Brain microvascular endothelial cell (primary cell): ENCODE results near the gene PIPOX.

Source experiments
- DNase-seq: peaks from one replicate; pipeline ENCODE4 v3.0.0-alpha.2; 2020
- H3K27ac ChIP-seq: fragments of 250-450 bp; sonication (Bioruptor Pico); 2 replicates; pipeline ENCODE4 v1.5.1; 2020; ENCODE audit warnings: mild to moderate bottlenecking, moderate library complexity
- H3K27me3 ChIP-seq: fragments of 250-450 bp; sonication (Bioruptor Pico); replicated peaks from 2 replicates; pipeline ENCODE4 v1.5.1; 2020; ENCODE audit warnings: mild to moderate bottlenecking
- H3K36me3 ChIP-seq: fragments of 250-450 bp; sonication (Bioruptor Pico); replicated peaks from 2 replicates; pipeline ENCODE4 v1.5.1; 2020; ENCODE audit warnings: mild to moderate bottlenecking
- H3K4me3 ChIP-seq: 2 replicates; pipeline ENCODE4 v1.5.1; 2011; ENCODE audit warnings: low read depth, mild to moderate bottlenecking, control low read depth, low read length, moderate library complexity
- CTCF ChIP-seq: IDR thresholded peaks from 2 replicates; pipeline ENCODE4 v1.5.1; 2011; ENCODE audit warnings: low read depth, mild to moderate bottlenecking, moderate library complexity, low read length, control low read depth, inconsistent platforms; ENCODE audit errors: missing control alignments
- in situ Hi-C: cut with HindIII; loops from 2 replicates; pipeline ENCODE4 v1.10.0; 2017; ENCODE audit warnings: low sequenced_read_pairs, low pct_ligation_motif_present

The PIPOX gene

DNA sequence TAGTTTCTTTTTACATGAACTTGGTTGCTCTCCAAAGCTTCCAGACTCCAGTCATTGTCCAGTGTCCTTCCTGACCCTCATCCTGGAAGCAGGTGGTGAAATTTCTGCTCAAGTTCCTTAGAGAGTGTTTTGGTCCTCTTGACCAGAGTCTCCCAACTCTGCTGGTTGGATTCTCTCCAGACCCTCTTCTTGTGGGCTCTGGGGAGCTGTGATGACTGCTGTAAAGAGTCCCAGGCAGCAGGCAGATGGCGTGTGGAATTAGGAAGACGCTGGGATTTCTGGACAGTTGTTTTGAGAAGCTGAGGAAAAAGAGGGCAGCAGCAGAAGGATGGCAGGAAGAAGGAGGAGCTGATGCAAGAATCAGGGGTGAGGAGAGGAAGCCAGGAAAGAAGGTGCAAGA, 35.5 kb upstream of the PIPOX start:
- no peak overlapping the region for H3K27ac ChIP-seq
- no peaks in the 10 kb centered on the region for H3K36me3 ChIP-seq
- no peak for DNase-seq
- TF ChIP-seq CTCF, result no peak
- in situ Hi-C loops, result no loop called here
- no peak overlapping the region for H3K4me3 ChIP-seq
- peaks cover 43% of the 10 kb centered on the region for H3K27me3 ChIP-seq

- in situ Hi-C loops, result no loop called here
- no peak for DNase-seq
- H3K27me3 ChIP-seq, result peaks cover 38% of the 10 kb centered on the region
These were observed 35.0 kb upstream of the PIPOX start for GRCh38 chr17:29007860-29008455.

DNA sequence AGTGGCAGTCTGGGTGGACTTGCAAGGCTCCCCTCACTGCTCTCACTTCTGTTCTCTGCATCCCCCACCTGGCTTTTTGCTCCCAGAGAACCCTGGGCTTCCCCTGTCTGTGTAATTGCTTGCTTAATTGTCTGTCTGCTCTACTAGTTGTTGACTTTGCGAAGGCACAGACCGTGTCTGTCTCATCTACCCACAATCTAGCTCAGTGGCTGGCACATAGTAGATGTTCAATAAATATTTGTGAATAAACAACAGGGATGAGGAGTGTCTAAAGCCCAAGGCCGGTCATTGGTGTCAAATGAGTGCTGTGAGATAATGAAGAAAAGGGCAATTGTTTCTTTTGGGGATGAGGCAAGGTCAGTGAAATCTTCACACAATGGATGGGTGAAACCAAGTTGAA, 34.4 kb upstream of the PIPOX start:
- Histone ChIP-seq H3K36me3 (no peaks in the 10 kb centered on the region), H3K27ac (no peak overlapping the region), H3K4me3 (no peak overlapping the region), H3K27me3 (peaks cover 31% of the 10 kb centered on the region)
- in situ Hi-C loops, result no loop called here
- no peak for TF ChIP-seq CTCF
- DNase-seq, result no peak

More at GRCh38 chr17:29007860-29008455, 35.0 kb upstream of the PIPOX start:
- no peak for TF ChIP-seq CTCF
- no peak overlapping the region for H3K4me3 ChIP-seq
- no peak overlapping the region for H3K27ac ChIP-seq
- no peaks in the 10 kb centered on the region for H3K36me3 ChIP-seq

DNA sequence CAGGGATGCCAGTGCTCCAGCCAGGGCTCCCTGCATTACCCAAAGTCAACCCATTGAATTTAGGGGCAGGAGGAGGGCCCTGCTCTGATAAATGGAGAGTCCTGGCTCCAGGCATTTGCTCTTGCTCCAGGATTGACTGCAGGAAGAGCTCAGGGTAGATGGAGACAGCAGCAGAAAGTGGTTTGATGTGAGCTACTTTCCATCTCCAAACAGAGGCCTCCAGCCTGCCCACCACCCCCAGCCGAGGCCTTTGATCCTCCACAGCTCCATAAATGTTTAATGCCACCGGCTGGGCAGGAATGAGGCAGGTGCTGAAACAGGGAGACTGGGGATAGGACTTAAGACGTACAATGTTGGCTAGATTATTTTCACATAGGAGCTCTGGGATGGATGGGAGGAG, 32.8 kb upstream of the PIPOX start:
- in situ Hi-C loops, result no loop called here
- no peak for DNase-seq
- H3K36me3 ChIP-seq, result no peaks in the 10 kb centered on the region
- no peak overlapping the region for H3K4me3 ChIP-seq
- peaks cover 19% of the 10 kb centered on the region for H3K27me3 ChIP-seq
- no peak overlapping the region for H3K27ac ChIP-seq
- no peak for TF ChIP-seq CTCF

- H3K4me3 ChIP-seq, result no peak overlapping the region
- in situ Hi-C loops, result no loop called here
- no peaks in the 10 kb centered on the region for H3K36me3 ChIP-seq
- peaks cover 16% of the 10 kb centered on the region for H3K27me3 ChIP-seq
- H3K27ac ChIP-seq, result no peak overlapping the region
- no peak for TF ChIP-seq CTCF
- no peak for DNase-seq
These were observed 32.4 kb upstream of the PIPOX start for GRCh38 chr17:29010586-29010985.

GRCh38 chr17:29012535-29012934, 30.4 kb upstream of the PIPOX start:
- no peaks in the 10 kb centered on the region for H3K36me3 ChIP-seq
- in situ Hi-C loops, result no loop called here

More at GRCh38 chr17:29012535-29012934, 30.4 kb upstream of the PIPOX start:
- Histone ChIP-seq H3K27me3 (peaks cover 25% of the 10 kb centered on the region), H3K27ac (no peak overlapping the region), H3K4me3 (no peak overlapping the region)
- no peak for DNase-seq
- TF ChIP-seq CTCF, result no peak
